Adipocyte (in vitro differentiated cells): ENCODE results near the gene KIF1A.
"Not testable (repeated sequence)": the region's sequence is repeated elsewhere in the genome, so short reads cannot be mapped to it uniquely, and the experiment has no call there.

Experiments used
- DNase-seq: peaks from one replicate; pipeline ENCODE4 v3.0.0-alpha.2; 2015; ENCODE audit warnings: low read depth
- H3K27me3 ChIP-seq: replicated peaks from 2 replicates; pipeline ENCODE4 v1.7.0; 2013; ENCODE audit warnings: mild to moderate bottlenecking, low read length, moderate library complexity; ENCODE audit not compliant: control insufficient read depth, insufficient read depth
- H3K36me3 ChIP-seq: 2 replicates; pipeline ENCODE4 v1.7.0; 2013; ENCODE audit warnings: low read length, mild to moderate bottlenecking, moderate library complexity; ENCODE audit not compliant: control insufficient read depth, insufficient read depth, severe bottlenecking
- H3K4me1 ChIP-seq: 2 replicates; pipeline ENCODE4 v1.7.0; 2013; ENCODE audit warnings: mild to moderate bottlenecking, low read length, moderate library complexity; ENCODE audit not compliant: control insufficient read depth, insufficient read depth
- H3K4me3 ChIP-seq: 2 replicates; pipeline ENCODE4 v1.7.0; 2013; ENCODE audit warnings: mild to moderate bottlenecking, low read length, moderate library complexity
- H3K9ac ChIP-seq: 2 replicates; pipeline ENCODE4 v1.7.0; 2013; ENCODE audit warnings: mild to moderate bottlenecking, low read length, moderate library complexity
- H3K9me3 ChIP-seq: 2 replicates; pipeline ENCODE4 v1.7.0; 2013; ENCODE audit warnings: mild to moderate bottlenecking, low read length, moderate library complexity; ENCODE audit not compliant: control insufficient read depth

The KIF1A gene

DNA sequence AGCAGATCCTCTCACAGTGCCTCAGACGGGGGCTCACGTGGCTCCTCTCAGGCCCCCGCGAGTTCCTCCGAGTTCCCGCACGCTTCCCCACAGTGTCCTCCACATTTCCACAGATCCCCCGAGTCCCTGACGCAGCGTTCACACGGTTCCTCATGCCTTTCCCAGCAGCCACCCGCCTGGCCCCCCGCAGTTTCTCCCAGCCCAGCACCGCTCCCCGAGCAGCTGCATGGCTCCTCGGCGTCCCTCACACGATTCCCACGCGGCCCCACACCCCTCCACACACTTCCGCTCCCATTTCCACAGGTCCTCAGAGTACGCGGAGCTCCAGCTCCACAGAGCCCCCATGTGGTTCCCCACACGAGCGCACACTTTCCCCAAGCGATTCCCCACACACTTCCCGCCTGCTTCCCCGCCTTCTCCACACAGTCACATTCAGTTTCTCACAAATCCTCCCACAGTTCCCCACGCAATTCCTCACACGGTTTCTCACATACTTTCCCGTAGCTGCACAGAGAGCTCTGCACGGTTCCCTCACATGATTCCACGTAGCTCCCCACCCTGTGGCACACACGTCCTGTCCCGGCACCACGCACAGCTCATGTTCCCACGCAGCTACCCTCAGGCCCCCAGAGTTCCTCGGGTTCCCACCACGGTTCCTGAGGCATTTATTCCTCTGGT is 39.9 kb downstream of the KIF1A start:
- H3K27me3 ChIP-seq: peaks cover 47% of the 10 kb centered on the region
- H3K36me3 ChIP-seq: no peaks in the 10 kb centered on the region
- no peak overlapping the region for H3K4me3 ChIP-seq
- DNase-seq: no peak
- no peak overlapping the region for H3K9ac ChIP-seq
- H3K4me1 ChIP-seq: no peaks in the 10 kb centered on the region
- H3K9me3 ChIP-seq: no peaks in the 10 kb centered on the region

DNA sequence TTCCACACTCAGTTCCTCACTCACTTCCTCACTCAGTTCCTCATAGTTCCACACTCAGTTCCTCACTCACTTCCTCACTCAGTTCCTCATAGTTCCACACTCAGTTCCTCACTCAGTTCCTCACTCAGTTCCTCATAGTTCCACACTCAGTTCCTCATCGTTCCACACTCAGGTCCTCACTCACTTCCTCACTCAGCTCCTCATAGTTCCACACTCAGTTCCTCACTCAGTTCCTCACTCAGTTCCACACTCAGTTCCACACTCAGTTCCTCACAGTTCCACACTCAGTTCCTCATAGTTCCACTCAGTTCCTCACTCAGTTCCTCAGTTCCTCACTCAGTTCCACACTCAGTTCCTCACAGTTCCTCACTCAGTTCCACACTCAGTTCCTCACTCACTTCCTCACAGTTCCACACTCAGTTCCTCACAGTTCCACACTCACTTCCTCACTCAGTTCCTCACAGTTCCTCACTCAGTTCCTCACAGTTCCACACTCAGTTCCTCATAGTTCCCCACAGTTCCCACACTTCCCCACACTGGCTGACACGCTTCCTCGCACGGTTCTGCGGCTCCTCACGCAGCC is 40.7 kb downstream of the KIF1A start:
- H3K4me3 ChIP-seq, H3K4me1 ChIP-seq, H3K36me3 ChIP-seq, DNase-seq, H3K9me3 ChIP-seq, H3K9ac ChIP-seq: not testable (repeated sequence)
- H3K27me3 ChIP-seq: peaks cover 47% of the 10 kb centered on the region

DNA sequence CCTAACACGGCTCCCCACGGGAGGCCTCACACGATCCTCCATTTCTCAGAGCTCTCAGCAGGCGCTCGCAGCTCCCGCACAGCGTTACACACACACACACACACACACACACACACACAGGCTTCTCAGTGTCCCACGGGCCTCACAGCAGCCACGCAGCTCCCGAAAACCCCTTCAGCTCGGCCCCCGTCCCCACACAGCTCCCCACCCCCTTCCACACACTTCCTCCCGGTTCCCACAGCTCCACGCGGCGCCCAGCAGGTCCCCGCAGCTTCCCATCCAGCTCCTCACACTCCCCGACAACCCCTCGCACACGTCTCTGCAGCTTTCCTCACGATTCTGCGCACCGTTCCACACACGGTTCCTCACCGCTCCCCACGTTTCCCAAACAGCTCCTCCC is 41.6 kb downstream of the KIF1A start:
- no peaks in the 10 kb centered on the region for H3K36me3 ChIP-seq
- H3K9ac ChIP-seq: no peak overlapping the region
- H3K4me1 ChIP-seq: no peaks in the 10 kb centered on the region
- H3K4me3 ChIP-seq: no peak overlapping the region
- no peak for DNase-seq
- H3K27me3 ChIP-seq: peaks cover 42% of the 10 kb centered on the region
- no peaks in the 10 kb centered on the region for H3K9me3 ChIP-seq

DNA sequence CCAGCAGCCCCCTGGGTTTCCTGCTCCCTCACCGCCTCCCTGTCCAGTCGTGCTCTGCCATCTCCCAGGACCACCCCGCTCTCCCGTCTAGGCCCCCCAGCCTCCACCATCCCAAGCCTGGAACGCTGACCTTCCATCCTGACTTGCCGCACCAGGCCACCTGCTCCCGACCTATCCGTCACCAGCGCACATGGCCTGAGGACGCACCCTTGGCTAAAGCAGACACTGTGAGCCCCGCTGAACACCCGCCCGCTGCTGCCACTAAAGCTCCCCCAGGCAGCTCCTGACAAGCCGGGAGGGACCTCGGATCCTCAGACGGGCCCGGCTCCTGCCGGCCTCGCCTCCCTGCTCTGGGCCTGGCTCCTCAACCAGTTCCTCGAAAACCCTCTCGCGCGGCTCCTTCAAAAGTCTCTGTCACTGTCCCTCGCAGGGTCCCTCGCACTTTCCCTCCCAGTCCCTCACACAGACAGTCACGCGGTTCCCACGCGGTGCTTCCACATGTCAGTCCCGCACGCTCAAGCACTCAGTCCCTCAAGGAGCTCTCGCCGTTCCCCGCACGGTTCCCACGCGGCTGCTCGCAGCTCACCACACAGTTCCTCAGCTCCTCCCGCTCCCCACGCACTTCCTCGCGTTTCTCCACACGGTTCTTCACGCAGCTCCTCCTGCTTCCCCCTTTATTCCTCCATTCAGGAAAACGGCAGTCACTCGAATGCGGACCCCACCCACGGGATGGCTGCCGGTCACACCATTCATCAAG is 42.4 kb downstream of the KIF1A start:
- Histone ChIP-seq H3K27me3 (peaks cover 44% of the 10 kb centered on the region), H3K4me3 (no peak overlapping the region), H3K4me1 (no peaks in the 10 kb centered on the region), H3K36me3 (no peaks in the 10 kb centered on the region), H3K9ac (no peak overlapping the region), H3K9me3 (no peaks in the 10 kb centered on the region)
- DNase-seq: no peak

DNA sequence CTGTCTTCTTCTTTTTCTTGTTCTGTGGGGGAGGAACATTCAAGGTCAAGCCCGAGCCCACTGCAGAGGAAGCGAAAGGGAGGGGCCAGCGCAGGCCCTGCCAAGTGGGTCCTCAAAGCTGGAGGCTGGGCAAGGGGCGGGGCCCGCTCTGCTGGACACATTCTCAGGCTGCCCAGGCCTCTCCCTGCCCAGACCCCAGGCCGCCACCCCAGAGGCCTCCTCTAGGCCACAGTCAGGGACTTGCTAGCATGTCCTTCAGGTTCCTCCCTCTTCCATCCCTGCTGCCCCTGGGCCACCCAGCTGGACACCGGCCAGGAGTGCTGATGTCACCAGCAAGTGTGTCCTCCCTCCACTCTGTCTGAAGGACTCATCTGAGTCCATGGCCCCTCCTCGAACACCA is 44.1 kb downstream of the KIF1A start:
- no peaks in the 10 kb centered on the region for H3K4me1 ChIP-seq
- no peak for DNase-seq
- no peaks in the 10 kb centered on the region for H3K36me3 ChIP-seq
- no peak overlapping the region for H3K4me3 ChIP-seq
- H3K27me3 ChIP-seq: peaks cover 40% of the 10 kb centered on the region
- H3K9ac ChIP-seq: no peak overlapping the region
- H3K9me3 ChIP-seq: no peaks in the 10 kb centered on the region

DNA sequence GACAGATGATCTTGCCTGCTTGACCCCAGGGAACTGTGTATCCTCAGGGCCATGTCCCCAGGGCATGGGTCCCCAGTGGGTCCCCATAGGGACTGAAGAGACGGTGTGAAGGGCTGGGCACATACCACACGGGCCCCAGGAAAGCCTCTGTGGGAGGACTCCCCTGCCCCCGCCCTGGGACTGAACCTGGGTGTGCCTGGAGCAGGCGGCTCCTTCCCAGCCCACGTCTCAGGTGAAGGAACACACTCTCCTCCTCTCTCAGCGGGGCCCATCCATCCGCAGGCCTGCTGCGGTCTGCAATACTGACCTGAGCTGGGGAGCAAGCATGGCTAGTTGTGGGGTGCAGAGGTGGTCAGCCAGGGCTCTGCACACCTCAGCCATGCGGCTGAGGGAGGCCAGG is 45.2 kb downstream of the KIF1A start:
- Histone ChIP-seq H3K4me1 (no peaks in the 10 kb centered on the region), H3K36me3 (no peaks in the 10 kb centered on the region), H3K27me3 (peaks cover 38% of the 10 kb centered on the region), H3K9ac (no peak overlapping the region), H3K4me3 (no peak overlapping the region), H3K9me3 (no peaks in the 10 kb centered on the region)
- no peak for DNase-seq

DNA sequence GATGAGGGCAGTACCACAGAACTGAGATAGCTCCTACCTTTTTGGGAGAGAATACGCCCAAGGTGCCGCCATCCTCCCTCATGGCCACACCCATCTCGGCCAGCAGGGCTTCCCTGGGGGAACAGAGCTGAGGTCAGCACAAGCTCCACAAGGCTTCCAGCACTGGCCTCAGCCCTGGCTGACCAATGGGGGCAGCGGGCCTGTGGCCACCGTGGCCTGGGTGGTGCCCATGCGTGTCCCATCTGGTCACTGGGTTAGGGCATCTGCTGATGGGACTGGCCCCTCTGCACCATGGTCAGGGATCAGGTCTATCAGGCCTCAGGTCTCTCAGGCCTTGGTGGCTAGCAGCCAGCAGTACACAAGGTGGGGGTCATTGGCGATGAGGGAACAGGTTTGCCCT is 50.9 kb downstream of the KIF1A start:
- no peaks in the 10 kb centered on the region for H3K9me3 ChIP-seq
- no peaks in the 10 kb centered on the region for H3K36me3 ChIP-seq
- no peak overlapping the region for H3K4me3 ChIP-seq
- H3K9ac ChIP-seq: no peak overlapping the region
- no peak for DNase-seq
- H3K4me1 ChIP-seq: no peaks in the 10 kb centered on the region
- peaks cover 26% of the 10 kb centered on the region for H3K27me3 ChIP-seq

DNA sequence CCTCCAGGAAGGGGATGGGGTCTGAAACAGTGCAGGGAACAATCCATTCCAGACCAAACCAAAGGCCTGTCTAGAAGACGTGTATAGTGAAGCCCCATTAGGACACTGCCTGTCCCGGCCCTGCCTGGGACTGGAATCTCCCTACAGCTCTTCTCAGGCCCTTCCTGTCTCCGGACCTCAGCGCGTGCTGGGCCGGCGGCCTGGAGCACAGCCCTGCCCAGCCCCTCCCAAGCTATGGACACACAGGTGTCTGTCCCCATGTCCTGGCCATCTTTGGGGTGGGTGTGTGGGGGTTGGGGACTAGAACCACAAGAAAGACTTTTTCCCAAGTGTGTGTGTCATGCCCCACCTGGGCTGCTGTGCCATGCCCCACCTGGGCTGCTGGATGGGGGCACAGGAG is 51.8 kb downstream of the KIF1A start:
- no peak overlapping the region for H3K9ac ChIP-seq
- no peaks in the 10 kb centered on the region for H3K9me3 ChIP-seq
- no peak overlapping the region for H3K4me3 ChIP-seq
- H3K36me3 ChIP-seq: no peaks in the 10 kb centered on the region
- H3K27me3 ChIP-seq: peaks cover 25% of the 10 kb centered on the region
- no peaks in the 10 kb centered on the region for H3K4me1 ChIP-seq
- no peak for DNase-seq

DNA sequence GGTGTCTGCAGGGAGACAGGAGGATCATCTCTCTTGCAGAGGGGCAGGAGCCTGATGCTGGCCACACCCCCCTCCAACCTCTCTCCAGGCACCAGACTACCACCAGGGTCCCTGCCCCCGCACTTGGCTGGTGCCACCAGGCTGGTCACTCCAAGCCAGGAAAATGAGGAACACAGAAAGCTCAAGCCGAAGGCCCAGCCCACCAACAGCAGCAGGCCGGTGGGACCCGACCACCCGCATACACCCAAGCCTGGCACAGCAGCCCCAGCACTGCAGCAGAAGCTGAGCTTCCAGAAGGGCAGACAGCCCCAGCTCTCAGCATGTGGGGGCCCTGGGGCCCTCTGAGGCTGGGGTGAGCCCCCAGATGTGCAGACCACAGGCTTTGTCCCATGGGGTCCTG is 52.7 kb downstream of the KIF1A start:
- peaks cover 20% of the 10 kb centered on the region for H3K27me3 ChIP-seq
- H3K9me3 ChIP-seq: no peaks in the 10 kb centered on the region
- no peak for DNase-seq
- H3K9ac ChIP-seq: no peak overlapping the region
- H3K4me3 ChIP-seq: no peak overlapping the region
- H3K36me3 ChIP-seq: no peaks in the 10 kb centered on the region
- no peaks in the 10 kb centered on the region for H3K4me1 ChIP-seq

DNA sequence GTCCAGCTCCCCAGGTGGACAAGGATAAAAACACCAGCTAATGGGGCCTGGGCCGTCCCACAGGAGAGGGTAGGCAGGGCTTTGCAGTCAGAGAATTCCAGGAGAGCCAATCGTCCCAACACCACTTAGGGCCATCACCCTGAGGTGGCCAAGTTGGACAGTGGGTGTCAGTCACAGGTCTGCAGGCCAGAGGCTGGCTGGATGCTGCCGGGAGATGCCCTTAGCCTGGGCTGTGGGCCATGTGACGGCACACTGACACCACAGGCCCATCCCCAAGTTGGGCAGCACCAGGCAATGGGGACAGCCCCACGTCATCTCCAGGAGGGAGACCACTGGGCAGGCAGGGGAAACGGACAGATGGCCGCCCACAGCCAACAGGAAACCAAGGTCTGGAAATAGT is 53.9 kb downstream of the KIF1A start:
- Histone ChIP-seq H3K9ac (no peak overlapping the region), H3K4me1 (no peaks in the 10 kb centered on the region), H3K36me3 (no peaks in the 10 kb centered on the region), H3K9me3 (no peaks in the 10 kb centered on the region), H3K4me3 (no peak overlapping the region), H3K27me3 (peaks cover 20% of the 10 kb centered on the region)
- DNase-seq: no peak

DNA sequence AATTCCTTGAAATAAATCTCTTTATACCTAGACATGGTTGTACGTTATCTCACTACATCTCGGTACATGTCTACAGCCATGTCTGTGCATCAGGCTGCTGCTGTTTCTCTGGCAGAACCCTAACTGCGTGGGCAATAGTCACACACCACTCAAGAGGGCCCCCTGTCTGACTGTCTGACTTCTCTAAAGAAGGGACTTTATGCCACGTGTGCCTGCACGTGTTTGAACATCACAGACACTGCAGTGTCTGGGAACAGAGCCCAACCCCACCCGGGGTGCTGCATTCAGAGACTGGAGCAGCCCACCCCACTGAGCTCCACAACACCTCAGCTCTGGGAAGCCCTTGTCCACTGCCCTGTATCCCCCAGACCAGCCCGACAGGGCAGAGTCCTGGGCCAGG is 55.0 kb downstream of the KIF1A start:
- H3K27me3 ChIP-seq: peaks cover 16% of the 10 kb centered on the region
- H3K9me3 ChIP-seq: no peaks in the 10 kb centered on the region
- no peak overlapping the region for H3K4me3 ChIP-seq
- no peaks in the 10 kb centered on the region for H3K36me3 ChIP-seq
- H3K4me1 ChIP-seq: no peaks in the 10 kb centered on the region
- no peak for DNase-seq
- H3K9ac ChIP-seq: no peak overlapping the region
